Stimulated activated CD4-positive, alpha-beta T cell treated with anti-CD3 and anti-CD28 coated beads, TNF-alpha, amount 100 ng/mL, for 24 hours (primary cell): ENCODE data around the gene KIF14.
"Not testable (repeated sequence)": the region's sequence is repeated elsewhere in the genome, so short reads cannot be mapped to it uniquely, and the experiment has no call there.

ENCODE experiments used
- DNase-seq, 3 experiments: peaks; one replicate each; pipeline ENCODE4 v3.0.0-alpha.2; 2020; ENCODE audit warnings: low read depth in 3 of 3

The KIF14 gene

DNA sequence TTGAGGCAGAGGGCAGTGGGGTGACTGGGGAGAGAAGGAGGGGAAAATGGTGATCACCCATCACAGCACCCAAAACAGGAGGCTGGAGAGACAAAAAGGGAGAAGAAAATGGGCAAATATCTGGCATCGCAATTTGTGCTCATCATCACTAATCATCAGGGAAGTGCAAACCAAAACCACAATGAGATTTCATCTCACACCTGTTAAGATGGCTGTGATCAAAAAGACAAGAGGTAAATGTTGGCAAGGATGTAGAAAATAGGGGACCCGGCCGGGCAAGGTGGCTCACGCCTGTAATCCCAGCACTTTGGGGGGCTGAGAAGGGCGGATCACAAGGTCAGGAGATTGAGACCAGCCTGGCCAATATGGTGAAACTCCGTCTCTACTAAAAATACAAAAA lies 74.0 kb downstream of the KIF14 start:
- no peak for DNase-seq

DNA sequence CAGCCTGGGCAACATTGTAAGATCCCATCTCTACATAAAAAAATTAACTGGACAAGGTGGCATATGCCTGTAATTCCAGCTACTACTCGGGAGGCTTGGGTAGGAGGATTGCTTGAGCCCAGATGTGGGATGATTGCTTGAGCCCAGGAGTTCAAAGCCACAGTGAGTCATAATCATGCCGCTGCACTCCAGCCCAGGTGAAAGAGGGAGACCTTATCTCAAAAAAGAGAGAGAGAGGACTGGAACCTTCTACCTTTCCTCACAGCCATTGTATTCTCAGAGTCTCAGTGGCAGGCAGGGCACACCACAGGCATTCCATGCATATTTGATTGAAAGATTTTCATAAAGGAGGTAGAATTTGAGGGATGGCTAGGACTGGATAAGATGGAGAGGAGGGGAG lies 78.4 kb downstream of the KIF14 start:
- DNase-seq = no peak

DNA sequence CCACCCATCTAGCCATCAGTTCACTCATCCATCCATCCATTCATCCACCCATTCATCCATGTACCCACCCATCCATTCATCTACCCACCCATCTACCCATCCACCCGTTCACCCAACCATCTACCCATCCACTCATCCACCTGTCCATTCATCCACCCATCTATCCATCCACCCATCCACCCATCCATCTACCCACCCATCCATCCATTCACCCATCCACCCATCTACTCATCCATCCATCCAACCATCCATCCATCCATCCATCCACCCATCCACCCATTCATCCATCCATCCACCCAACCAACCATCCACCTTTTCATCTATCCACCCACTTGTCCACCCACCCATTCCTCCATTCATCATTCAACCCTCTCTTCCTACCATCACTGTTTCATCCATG lies 80.3 kb downstream of the KIF14 start:
- DNase-seq = no peak

DNA sequence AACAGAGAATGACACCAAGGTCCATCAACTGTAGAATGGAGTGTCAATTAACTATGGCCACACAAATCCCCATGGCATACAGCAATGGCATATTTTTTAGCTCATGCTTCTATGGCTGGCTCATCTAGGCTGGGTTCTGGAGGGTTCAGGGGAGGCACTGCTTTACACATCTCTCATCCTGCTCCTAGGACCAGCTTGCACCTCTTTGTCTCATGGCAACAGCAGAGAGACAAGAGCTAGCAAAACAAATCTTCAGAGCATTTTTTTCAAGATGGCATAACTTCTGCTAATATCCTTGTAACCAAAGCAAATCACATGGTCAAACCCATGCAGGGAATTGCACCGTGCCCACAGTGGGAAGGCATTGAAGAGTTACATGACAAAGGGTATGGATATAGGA lies 82.4 kb downstream of the KIF14 start:
- no peak for DNase-seq

DNA sequence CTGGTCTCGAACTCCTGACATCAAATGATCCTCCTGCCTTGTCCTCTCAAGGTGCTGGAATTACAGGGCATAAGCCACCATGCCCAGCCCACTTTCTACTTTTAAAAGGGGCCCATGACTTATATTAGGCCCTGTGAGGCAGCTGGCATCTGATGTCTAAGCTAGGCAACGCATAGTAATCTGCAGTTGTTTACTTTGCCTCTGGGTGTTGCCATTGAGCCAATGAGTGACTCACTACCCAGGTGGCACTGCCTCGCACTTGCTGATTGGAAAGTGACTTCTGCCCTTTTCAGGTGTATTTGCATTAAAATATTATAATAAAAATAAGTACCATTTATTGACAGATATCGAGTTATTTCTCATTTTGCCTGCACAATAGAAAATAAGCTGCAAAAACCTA lies 84.9 kb downstream of the KIF14 start:
- DNase-seq = no peak

DNA sequence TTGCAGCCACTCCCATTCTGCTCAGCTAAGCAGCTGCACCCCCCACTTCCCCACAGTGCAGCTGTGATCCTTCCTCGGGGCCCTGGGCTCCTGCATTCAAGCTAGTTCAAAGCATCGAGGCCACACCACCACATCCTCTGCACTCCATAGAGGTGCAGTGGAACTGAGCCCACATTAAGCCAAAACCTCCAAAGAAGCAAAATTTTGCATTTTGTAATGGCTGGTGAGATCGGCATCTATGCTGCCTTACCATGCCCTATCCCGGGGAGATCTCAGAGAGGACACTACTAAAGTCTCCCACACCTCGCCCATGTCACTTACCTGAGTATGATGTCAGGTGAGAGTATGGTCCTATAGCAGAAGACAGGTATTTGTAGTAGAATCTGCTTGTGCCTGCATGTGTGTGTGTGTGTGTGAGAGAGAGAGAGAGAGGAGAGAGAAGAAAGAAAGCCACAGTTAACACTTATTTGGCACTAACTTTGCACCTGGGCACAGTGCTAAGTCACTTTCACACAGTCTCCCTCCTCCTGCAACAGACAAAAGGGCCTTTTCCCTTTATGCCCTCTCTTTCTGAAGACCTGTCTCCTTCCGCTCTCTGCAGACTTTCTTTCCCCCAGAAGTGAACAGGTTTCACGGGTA lies 89.8 kb downstream of the KIF14 start:
- DNase-seq = peak in 2 of 3 experiments; percentile 11 to 13

DNA sequence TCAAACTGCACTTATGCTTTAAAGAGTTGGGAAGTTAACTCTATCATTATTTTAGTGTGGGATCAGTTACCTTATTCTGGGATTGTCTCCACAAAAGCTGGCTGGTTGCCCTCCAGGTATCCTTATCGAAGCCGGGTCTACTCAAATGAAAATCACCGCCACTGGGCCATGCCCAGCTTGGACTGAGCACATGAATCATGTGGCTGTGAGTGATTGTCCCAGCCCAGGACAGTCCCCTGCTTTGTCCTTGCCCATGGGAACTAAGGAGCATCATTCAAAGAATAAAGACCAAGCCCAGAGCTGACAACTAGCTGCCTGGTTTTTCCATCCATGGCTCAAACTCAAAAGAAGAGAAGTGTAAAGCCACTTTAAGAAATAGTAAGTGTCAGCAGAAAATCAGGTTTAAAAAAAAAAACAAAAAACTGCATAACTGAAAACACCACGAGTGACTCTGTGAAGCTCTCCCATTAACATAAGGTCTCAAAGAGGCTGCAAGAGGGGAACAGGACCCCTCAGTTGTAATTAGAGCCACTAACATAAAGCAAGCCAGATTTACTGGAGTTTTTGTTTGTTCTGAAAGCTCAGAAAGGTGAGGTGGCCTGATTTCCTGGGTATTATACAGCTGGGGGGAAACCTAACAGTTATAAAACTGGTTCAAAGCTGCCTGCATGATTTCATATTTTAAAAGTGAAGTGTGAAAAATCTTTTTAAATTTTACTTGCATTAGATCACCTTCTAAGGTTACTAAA lies 91.5 kb downstream of the KIF14 start:
- DNase-seq = no peak

DNA sequence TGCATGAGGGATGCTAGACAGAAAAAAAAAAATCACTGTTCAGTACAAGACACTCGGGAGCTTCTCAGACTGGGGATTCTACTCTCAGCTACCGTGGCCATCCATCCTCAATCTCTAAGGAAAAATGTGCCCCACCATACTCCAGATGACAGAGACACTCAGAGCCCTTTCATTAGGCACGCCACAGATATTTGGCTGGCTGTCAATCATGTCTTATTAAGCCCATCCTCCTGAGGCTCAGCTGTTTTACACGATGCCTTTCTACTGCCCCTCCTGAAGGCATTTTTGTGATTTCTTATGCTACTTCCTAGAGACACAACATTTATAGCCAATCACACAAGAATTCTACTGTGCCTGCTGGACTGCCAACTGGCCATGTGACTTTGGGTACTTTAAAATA lies 92.9 kb downstream of the KIF14 start:
- no peak for DNase-seq

DNA sequence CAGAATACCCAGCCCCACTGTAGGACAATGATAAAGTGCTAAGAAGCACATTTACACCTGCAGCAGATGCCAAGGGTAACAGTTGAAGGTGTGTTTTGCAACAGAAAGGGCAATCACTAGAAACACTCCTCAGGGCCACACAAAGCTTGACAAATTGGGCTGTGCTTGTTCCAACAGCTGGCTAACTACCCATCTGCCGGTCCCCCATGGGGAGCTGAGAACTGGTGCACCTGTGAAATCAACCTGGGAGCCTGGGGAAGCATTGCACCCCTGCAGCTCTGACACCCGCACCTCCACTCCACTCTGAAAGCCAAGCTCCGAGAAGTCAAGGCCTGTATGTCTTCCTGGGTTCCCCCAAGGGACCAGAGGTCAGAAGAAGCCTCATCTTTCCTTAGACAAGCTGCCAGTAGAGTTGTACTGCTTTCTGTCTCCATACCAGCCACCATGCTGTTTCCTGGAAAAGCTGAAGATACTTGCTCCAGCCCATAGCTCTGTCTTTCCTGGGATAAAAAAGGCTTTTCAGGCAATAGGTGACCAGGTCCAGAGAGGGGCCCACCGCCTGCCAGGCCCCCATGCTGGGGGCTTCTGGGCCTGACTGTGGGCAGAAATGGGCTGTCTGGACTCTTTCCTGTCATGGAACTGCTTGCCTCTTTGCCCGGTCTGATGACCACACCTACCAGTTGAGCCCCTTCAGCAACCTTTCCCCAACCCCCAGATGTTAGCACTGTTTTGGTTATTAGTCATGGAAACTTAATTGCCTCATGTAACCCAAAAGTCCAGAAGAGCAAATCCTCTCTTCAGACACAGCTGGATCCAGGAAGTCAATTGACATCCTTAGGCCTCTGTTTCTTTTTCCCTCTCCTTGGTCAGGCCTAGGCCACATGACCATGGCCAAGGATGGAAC lies 93.6 kb downstream of the KIF14 start:
- no peak for DNase-seq

DNA sequence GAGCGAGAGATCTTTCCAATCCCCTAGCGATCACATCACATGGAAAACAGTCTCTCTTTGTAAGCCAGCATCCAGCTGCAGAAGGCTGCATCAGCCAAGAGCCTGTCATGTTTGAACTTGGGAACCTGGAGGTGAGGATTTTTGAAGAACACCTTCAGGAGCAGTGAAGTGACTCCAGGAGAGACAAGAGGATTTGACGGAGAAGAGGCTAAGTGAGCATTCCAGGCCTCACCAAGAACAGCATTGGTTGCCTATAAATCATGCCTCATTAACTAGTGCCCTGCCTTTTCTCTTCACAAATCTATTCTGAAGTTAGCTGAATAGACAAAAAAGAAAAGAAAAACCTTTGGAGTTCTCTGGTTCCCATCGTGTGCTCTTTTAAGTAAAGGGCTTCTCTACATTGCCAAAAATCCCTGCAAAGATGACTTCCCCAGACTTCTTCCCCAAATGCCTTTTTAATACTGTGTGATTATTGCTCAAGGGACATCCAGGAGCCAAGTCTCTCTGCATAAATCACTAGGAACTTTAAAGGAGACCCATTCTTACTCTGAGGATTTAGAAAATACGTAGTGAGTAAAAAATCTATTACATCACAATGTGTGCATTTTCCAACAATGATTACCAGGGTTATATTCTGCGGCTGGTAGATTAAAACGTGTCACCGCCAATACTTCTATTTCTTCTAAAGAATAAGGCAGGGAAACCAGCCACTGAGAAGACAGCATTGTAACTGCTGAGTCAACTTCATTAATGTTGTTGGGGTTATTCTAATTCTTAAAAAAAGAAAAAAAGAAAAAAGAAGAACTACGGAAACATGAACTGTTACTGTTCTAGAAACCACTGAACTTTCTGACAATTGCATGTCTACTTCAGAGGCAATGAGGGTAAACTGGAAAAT lies 95.2 kb downstream of the KIF14 start:
- no peak for DNase-seq

DNA sequence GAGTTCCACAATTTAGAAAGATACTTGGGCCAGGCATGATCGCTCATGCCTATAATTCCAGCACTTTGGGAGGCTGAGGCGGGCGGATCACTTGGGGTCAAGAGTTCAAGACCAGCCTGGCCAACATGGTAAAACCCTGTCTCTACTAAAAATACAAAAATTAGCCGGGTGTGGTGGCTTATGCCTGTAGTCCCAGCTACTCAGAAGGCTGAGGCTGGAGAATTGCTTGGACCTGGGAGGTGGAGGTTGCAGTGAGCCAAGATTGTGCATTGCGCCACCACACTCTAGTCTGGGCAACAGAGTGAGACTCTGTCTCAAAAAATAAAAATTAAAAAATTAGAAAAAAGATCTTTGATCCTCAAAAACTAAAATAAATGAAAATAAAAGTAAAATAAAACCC lies 96.0 kb downstream of the KIF14 start:
- DNase-seq = not testable (repeated sequence)

DNA sequence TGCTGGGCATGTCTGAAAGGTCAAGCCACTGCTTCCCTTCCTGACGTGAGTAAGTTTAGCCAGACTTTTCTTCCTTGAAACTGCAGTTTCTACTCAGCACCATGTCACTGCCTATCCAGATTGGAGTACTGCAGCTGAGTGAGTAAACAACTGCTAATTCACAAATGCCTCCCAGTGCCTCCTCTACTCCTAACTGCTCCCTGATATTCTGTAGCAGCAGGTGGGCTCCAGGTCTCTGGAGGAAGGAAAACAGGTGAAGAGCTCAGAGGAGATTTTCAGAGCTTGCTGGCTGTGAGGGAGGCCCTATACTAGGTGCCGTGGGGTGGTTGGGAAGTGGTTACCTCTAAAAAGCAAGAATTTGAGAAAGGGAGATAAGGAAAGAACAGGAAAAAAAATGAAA lies 96.5 kb downstream of the KIF14 start:
- no peak for DNase-seq

DNA sequence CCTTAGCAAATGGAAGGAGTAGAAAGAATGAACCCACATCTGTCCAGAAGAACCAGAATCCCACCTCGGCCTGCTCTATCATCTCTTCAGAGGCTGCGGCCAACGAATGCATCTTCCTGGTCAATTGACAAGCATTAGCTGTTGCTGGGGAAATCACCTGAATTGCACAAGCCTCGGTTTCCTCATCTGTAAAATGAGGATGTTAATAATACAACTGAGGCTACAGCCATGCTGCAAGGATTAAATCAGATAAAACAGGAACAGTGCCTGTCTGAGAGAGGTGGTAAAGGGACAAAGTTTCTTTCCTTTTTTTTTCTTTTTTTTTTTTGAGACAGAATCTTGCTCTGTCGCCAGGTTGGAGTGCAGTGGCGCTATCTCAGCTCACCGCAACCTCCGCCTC lies 99.8 kb downstream of the KIF14 start:
- DNase-seq = no peak

DNA sequence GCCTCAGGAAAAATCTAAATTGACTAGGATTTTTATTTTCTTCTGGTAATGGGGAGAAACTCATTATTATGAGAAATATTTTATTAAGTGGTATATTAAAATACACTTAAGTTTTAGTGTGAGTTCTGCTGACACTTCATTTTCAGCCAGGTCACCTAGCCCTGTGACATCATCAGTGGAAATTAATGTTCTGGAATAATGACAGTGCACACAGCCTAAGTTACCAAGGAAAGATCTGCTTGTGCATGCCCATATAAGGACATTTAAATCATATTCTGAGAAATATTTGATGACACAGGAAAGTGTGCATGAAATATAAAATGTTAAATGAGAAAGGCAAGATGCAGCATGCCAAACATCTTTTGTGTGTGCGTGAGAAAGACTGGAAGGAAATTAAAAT lies 102.0 kb downstream of the KIF14 start:
- DNase-seq = no peak

DNA sequence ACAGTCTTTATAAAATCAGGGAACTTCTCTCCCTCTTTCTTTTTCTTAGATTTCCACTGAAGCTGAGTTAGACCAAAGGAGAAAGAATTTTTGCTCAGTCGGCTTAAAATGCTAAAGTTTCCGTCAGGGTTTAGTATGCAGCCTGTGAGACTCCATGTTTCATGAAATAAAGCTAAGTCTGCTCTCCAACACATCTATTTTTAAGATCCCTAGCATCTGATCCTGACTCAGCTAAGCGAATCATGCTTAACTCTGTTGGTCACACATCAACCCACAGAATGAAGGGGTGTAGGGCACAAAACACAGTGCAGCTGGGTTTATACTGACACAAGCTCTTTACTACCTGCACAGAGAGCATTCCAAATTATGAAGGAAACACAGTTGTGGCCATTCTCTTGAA lies 108.4 kb downstream of the KIF14 start:
- DNase-seq = no peak

DNA sequence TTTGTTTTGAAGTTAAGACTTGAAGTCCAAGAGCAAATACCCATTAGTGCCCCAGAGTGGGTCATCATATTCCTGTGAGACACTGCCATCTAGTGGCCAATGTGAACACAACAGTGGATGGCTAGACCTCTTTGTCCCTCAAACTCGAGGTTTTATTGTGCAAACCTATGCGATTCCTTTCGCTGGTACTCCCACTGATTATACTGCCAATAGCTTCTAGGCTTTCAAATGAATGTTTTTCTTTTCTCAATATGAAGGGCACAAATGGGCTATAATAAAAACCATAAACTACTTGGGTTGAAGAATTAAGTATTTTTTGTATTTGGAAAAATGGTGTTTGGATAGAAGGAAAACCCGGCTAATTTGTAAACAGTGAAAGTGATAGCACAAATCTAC lies 110.3 kb downstream of the KIF14 start:
- peak; percentile 45 to 64 (median 57) for DNase-seq

DNA sequence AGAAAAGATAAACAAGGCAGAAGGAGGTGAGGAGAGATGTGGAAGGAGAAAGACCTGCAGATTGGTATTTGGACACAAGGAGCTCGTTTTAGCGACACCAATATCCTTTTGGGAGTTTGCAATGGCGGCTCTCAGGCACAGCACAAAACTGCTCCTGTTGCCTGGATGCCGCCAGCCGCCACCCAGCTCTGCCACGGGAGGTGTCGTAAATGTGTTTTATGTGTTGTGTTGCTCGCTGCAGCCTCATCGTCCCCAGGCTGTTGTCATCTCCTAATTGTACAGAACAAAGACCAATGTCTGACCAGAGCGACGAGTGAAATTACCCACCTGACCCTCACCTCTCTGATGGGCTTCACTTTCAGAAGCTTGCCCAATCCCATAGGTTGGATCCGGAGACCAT lies 114.1 kb downstream of the KIF14 start:
- no peak for DNase-seq

DNA sequence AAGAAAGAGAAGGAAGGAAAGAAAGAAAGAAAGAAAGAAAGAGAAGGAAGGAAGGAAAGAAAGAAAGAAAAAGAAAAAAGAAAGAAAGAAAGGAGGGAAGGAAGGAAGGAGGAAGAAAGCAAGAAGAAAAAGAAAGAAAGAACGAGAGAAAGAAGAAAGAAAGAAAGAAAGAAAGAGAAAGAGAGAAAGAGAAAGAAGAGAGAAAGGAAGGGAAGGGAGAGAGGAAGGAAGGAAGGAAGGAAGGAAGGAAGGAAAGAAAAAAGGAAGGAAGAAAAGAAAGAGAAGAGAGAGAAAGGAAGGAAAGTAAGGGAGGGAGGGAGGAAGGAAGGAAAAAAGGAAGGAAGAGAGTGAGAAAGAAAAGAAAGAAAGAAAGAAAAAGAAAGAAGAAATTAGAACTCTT lies 115.3 kb downstream of the KIF14 start:
- DNase-seq = no peak
